HepG2 (cell line): ENCODE data around the gene MICAL3.

Experiments
- RARG ChIP-seq: sonication (generic); formaldehyde crosslinking; IDR thresholded peaks from 2 replicates; pipeline ENCODE4 v1.4.0; 2020; ENCODE audit warnings: low read depth, mild to moderate bottlenecking, missing genetic modification reagents
- SP2 ChIP-seq: sonication (generic); formaldehyde crosslinking; IDR thresholded peaks from 2 replicates; pipeline ENCODE4 v1.5.1; 2020; ENCODE audit warnings: mild to moderate bottlenecking, missing genetic modification reagents
- TF ChIP-seq, protein P1 (sequence below): sonication (generic); formaldehyde crosslinking; IDR thresholded peaks from 2 replicates; pipeline ENCODE4 v1.5.0; 2020; ENCODE audit warnings: mild to moderate bottlenecking, missing genetic modification reagents, moderate library complexity
- TF ChIP-seq, protein P2 (sequence below): sonication (generic); formaldehyde crosslinking; IDR thresholded peaks from 2 replicates; pipeline ENCODE4 v1.4.0; 2020; ENCODE audit warnings: missing genetic modification reagents

DNA sequence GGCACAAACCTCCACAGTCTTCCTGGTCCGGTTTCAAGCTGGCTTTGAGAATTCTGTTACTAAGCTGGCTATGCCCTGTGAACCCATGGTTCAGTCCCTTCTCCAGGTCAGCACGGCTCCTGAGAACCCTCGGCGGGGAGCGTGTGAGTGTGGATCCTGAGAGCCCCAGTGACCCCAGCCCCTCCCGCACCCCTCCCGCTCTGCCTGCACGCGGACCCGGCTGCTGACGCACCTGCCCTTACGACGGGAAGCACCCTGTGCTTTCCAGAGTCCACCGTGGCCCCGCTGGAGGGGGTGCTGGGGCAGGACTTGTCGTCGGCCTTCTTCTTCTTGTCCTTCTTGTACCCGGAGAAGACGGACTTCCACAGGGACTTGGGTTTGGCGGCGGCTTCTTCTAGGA lies 207.3 kb downstream of the MICAL3 start:
- no peak for TF ChIP-seq RARG (CRISPR knock-in tag)
- TF ChIP-seq, protein P1, sequence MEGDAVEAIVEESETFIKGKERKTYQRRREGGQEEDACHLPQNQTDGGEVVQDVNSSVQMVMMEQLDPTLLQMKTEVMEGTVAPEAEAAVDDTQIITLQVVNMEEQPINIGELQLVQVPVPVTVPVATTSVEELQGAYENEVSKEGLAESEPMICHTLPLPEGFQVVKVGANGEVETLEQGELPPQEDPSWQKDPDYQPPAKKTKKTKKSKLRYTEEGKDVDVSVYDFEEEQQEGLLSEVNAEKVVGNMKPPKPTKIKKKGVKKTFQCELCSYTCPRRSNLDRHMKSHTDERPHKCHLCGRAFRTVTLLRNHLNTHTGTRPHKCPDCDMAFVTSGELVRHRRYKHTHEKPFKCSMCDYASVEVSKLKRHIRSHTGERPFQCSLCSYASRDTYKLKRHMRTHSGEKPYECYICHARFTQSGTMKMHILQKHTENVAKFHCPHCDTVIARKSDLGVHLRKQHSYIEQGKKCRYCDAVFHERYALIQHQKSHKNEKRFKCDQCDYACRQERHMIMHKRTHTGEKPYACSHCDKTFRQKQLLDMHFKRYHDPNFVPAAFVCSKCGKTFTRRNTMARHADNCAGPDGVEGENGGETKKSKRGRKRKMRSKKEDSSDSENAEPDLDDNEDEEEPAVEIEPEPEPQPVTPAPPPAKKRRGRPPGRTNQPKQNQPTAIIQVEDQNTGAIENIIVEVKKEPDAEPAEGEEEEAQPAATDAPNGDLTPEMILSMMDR: no peak
- TF ChIP-seq, protein P2, sequence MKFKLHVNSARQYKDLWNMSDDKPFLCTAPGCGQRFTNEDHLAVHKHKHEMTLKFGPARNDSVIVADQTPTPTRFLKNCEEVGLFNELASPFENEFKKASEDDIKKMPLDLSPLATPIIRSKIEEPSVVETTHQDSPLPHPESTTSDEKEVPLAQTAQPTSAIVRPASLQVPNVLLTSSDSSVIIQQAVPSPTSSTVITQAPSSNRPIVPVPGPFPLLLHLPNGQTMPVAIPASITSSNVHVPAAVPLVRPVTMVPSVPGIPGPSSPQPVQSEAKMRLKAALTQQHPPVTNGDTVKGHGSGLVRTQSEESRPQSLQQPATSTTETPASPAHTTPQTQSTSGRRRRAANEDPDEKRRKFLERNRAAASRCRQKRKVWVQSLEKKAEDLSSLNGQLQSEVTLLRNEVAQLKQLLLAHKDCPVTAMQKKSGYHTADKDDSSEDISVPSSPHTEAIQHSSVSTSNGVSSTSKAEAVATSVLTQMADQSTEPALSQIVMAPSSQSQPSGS (CRISPR knock-in tag): no peak
- no peak for TF ChIP-seq SP2 (CRISPR knock-in tag)
